ENCODE measurements around the gene GALNT1.

DNA sequence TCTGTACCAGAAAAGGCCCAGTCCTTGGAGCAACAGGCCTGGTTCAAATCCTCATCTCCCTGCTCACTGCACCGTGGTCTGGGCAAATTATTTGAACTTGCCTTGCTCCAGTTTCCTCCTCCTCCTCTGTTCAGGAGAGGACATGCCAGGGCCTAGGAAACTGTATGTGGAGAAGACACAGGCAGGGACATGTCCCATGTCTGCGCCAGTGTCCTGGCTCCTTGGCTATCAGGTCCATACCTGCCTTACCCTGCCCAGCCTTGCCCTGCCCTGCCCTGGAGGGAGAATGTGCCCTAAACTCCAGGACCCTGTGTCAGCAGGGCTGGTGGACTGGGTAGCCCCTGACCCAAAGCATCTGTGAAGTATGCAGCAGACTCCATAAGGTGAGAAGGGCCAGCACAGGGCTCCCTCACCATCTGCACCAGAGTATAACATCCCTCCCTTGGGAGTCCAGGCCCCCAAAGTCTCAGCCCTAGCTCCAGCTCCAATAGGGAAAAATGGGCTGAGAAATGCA lies 165.3 kb downstream of the GALNT1 start:
- TF ChIP-seq, protein P1, sequence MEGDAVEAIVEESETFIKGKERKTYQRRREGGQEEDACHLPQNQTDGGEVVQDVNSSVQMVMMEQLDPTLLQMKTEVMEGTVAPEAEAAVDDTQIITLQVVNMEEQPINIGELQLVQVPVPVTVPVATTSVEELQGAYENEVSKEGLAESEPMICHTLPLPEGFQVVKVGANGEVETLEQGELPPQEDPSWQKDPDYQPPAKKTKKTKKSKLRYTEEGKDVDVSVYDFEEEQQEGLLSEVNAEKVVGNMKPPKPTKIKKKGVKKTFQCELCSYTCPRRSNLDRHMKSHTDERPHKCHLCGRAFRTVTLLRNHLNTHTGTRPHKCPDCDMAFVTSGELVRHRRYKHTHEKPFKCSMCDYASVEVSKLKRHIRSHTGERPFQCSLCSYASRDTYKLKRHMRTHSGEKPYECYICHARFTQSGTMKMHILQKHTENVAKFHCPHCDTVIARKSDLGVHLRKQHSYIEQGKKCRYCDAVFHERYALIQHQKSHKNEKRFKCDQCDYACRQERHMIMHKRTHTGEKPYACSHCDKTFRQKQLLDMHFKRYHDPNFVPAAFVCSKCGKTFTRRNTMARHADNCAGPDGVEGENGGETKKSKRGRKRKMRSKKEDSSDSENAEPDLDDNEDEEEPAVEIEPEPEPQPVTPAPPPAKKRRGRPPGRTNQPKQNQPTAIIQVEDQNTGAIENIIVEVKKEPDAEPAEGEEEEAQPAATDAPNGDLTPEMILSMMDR (IDR thresholded peaks at IDR 0.05) = no peak
- TF ChIP-seq HOXA7 (CRISPR knock-in tag; IDR thresholded peaks at IDR 0.05) = no peak
- TF ChIP-seq MAFK (IDR thresholded peaks at IDR 0.05; ENCODE audit: partially characterized antibody) = no peak
- no peak for TF ChIP-seq NPAS2 (CRISPR knock-in tag; IDR thresholded peaks at IDR 0.05; ENCODE audit: borderline replicate concordance)
- TF ChIP-seq POLR2A (IDR thresholded peaks at IDR 0.05; ENCODE audit: low read length) = no peak
- TF ChIP-seq EP300 (IDR thresholded peaks at IDR 0.05) = no peak
- no peak for TF ChIP-seq SREBF2 (IDR thresholded peaks at IDR 0.05)
- no peak for TF ChIP-seq CBX2 (IDR thresholded peaks at IDR 0.05; ENCODE audit: borderline replicate concordance, low read depth)
- TF ChIP-seq RCOR1 (IDR thresholded peaks at IDR 0.05; ENCODE audit: low read depth, low read length) = no peak
- no peak for TF ChIP-seq ZC3H11A (IDR thresholded peaks at IDR 0.05)
- TF ChIP-seq HMGXB4 (CRISPR knock-in tag; IDR thresholded peaks at IDR 0.05; ENCODE audit: borderline replicate concordance) = no peak
